PC-9 (cell line): Measurements from ENCODE around the gene MXRA8. TPM values are rescaled to one million over a fixed set of nuclear protein-coding genes. Genes with fewer than 3 reads are reported as not detected.

Experiments used
- BruUV-seq: library from RNA; stranded (reverse); fragments of 400-500 nt; replicated peaks from 2 replicates; lab custom pipeline; 2021; lab: Mats Ljungman, UMichigan
- CTCF ChIA-PET: fragments of 300-600 bp; sonication (Branson Sonifier 250); formaldehyde crosslinking; loops from one replicate; lab custom pipeline; 2022; ENCODE audit warnings: antibody characterized with exemption; lab: Charles Lee
- POLR2A ChIA-PET: fragments of 300-600 bp; sonication (Branson Sonifier 250); formaldehyde crosslinking; loops from one replicate; lab custom pipeline; 2022; ENCODE audit warnings: antibody characterized with exemption; ENCODE audit not compliant: unreplicated experiment; lab: Charles Lee
- DNase-seq, 2 experiments: peaks; one replicate each; pipeline versions ENCODE4 v3.0.0 to v3.0.0-alpha.2; 2015 to 2022; ENCODE audit warnings: mixed read lengths in 1 of 2
- H2AFZ ChIP-seq: fragments of 200-600 bp; sonication (generic); 2 replicates; pipeline ENCODE4 v1.8.1; 2017; ENCODE audit warnings: antibody characterized with exemption
- H3F3A ChIP-seq: fragments of 200-600 bp; sonication (generic); 2 replicates; pipeline ENCODE4 v1.8.1; 2017; ENCODE audit warnings: antibody characterized with exemption, mild to moderate bottlenecking, low read depth; ENCODE audit not compliant: insufficient read depth
- H3K27ac ChIP-seq: fragments of 200-600 bp; sonication (generic); 2 replicates; pipeline ENCODE4 v1.6.1; 2016; ENCODE audit warnings: mixed run types
- H3K27me3 ChIP-seq: fragments of 200-600 bp; sonication (generic); 2 replicates; pipeline ENCODE4 v1.6.1; 2016; ENCODE audit warnings: low read depth, mixed run types; ENCODE audit not compliant: insufficient read depth
- H3K36me3 ChIP-seq: fragments of 200-600 bp; sonication (generic); 2 replicates; pipeline ENCODE4 v1.6.1; 2016; ENCODE audit warnings: low read depth, mixed run types
- H3K4me1 ChIP-seq: fragments of 200-600 bp; sonication (generic); replicated peaks from 2 replicates; pipeline ENCODE4 v1.6.1; 2016; ENCODE audit warnings: mixed run types; ENCODE audit not compliant: insufficient read depth
- H3K4me2 ChIP-seq: fragments of 200-600 bp; sonication (generic); 2 replicates; pipeline ENCODE4 v1.6.1; 2017; ENCODE audit warnings: mixed run types
- H3K4me3 ChIP-seq: fragments of 200-600 bp; sonication (generic); 2 replicates; pipeline ENCODE4 v1.6.1; 2016; ENCODE audit warnings: mixed run types
- H3K79me2 ChIP-seq: fragments of 200-600 bp; sonication (generic); 2 replicates; pipeline ENCODE4 v1.6.1; 2017; ENCODE audit warnings: low read depth, mixed run types
- H3K9me2 ChIP-seq: fragments of 200-600 bp; sonication (generic); 2 replicates; pipeline ENCODE4 v1.8.1; 2017; ENCODE audit warnings: mild to moderate bottlenecking; ENCODE audit not compliant: insufficient read depth
- H3K9me3 ChIP-seq: fragments of 200-600 bp; sonication (generic); 2 replicates; pipeline ENCODE4 v1.8.1; 2016; ENCODE audit warnings: low read depth; ENCODE audit not compliant: insufficient read depth
- H4K20me1 ChIP-seq: fragments of 200-600 bp; sonication (generic); 2 replicates; pipeline ENCODE4 v1.8.1; 2017; ENCODE audit not compliant: insufficient read depth
- EZH2 ChIP-seq: fragments of 200-600 bp; sonication (generic); IDR thresholded peaks from 2 replicates; pipeline ENCODE4 v1.8.0; 2017; ENCODE audit warnings: antibody characterized with exemption, low read depth
- intact Hi-C: fragments of 100-400 bp; cut with micrococcal nuclease; formaldehyde crosslinking; loops from one replicate; pipeline ENCODE4 v1.10.0; 2022; ENCODE audit not compliant: unreplicated experiment
- total RNA-seq: library from RNA; stranded (reverse); gene quantifications from 2 replicates; pipeline ENCODE4 v1.2.3, GENCODE V29; 2021
- TF ChIP-seq, protein P1 (sequence below): fragments of 200-600 bp; sonication (generic); conservative IDR thresholded peaks from 2 replicates; pipeline ENCODE4 v1.6.1; 2017; ENCODE audit warnings: mixed run types, antibody characterized with exemption, mild to moderate bottlenecking, moderate library complexity

MXRA8 gene
- total RNA-seq, 1 experiment from 2014 or later: 0.55 TPM

DNA sequence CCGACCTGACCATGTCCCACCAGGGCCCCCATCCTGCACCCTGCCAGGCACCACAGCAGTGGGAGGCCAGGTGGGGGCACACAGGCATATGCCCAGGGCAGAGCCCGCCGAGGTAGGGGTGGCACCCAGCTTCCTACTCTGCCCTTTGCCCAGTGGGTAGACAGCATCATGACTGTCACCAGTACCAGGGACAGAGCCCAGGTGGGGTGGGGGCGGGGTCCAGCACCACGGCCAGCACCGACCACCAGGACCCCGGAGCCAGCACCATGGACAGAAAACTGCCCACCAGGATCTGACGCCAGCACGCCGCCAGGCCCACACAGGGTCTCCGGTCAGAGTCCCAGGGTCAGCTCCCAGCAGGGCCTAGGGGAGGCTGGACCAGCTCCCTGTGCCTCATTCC is 23.5 kb downstream of the MXRA8 start:
- Histone ChIP-seq H3K9me2 (no peaks in the 10 kb centered on the region), H4K20me1 (peaks cover 9% of the 10 kb centered on the region), H3K27me3 (no peaks in the 10 kb centered on the region), H2AFZ (no peak overlapping the region), H3K9me3 (no peaks in the 10 kb centered on the region), H3K36me3 (no peaks in the 10 kb centered on the region; the same call in 1 of the 2 replicates), H3K4me3 (no peak overlapping the region), H3K4me2 (no peak overlapping the region), H3K27ac (no peak overlapping the region), H3F3A (peaks cover 25% of the 10 kb centered on the region; the same call in 1 of the 2 replicates), H3K79me2 (no peaks in the 10 kb centered on the region), H3K4me1 (peaks cover 17% of the 10 kb centered on the region)
- BruUV-seq: no TSS peak
- ChIA-PET CTCF (no interaction called here), POLR2A (no interaction called here)
- TF ChIP-seq, protein P1, sequence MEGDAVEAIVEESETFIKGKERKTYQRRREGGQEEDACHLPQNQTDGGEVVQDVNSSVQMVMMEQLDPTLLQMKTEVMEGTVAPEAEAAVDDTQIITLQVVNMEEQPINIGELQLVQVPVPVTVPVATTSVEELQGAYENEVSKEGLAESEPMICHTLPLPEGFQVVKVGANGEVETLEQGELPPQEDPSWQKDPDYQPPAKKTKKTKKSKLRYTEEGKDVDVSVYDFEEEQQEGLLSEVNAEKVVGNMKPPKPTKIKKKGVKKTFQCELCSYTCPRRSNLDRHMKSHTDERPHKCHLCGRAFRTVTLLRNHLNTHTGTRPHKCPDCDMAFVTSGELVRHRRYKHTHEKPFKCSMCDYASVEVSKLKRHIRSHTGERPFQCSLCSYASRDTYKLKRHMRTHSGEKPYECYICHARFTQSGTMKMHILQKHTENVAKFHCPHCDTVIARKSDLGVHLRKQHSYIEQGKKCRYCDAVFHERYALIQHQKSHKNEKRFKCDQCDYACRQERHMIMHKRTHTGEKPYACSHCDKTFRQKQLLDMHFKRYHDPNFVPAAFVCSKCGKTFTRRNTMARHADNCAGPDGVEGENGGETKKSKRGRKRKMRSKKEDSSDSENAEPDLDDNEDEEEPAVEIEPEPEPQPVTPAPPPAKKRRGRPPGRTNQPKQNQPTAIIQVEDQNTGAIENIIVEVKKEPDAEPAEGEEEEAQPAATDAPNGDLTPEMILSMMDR: no peak
- no peak for TF ChIP-seq EZH2
- no peak for DNase-seq
- intact Hi-C loops: no loop called here

DNA sequence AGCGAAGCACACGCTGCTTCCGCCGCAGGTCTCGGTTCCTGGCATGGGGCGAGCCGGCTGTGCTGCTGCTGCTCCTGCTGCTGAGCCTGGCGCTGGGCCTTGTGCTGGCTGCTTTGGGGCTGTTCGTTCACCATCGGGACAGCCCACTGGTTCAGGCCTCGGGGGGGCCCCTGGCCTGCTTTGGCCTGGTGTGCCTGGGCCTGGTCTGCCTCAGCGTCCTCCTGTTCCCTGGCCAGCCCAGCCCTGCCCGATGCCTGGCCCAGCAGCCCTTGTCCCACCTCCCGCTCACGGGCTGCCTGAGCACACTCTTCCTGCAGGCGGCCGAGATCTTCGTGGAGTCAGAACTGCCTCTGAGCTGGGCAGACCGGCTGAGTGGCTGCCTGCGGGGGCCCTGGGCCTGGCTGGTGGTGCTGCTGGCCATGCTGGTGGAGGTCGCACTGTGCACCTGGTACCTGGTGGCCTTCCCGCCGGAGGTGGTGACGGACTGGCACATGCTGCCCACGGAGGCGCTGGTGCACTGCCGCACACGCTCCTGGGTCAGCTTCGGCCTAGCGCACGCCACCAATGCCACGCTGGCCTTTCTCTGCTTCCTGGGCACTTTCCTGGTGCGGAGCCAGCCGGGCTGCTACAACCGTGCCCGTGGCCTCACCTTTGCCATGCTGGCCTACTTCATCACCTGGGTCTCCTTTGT is 24.7 kb downstream of the MXRA8 start:
- intact Hi-C loops: no loop called here
- ChIA-PET CTCF (no interaction called here), POLR2A (no interaction called here)
- Histone ChIP-seq H4K20me1 (peaks cover 9% of the 10 kb centered on the region), H3K4me2 (no peak overlapping the region), H3K36me3 (no peaks in the 10 kb centered on the region; the same call in 1 of the 2 replicates), H3K4me3 (no peak overlapping the region), H2AFZ (no peak overlapping the region), H3K27me3 (no peaks in the 10 kb centered on the region), H3K9me2 (no peaks in the 10 kb centered on the region), H3F3A (peaks cover 34% of the 10 kb centered on the region; the same call in 1 of the 2 replicates), H3K27ac (no peak overlapping the region), H3K9me3 (no peaks in the 10 kb centered on the region), H3K79me2 (no peaks in the 10 kb centered on the region), H3K4me1 (peaks cover 17% of the 10 kb centered on the region)
- no peak for TF ChIP-seq EZH2
- TF ChIP-seq, protein P1: no peak
- DNase-seq: no peak
- BruUV-seq: no TSS peak

DNA sequence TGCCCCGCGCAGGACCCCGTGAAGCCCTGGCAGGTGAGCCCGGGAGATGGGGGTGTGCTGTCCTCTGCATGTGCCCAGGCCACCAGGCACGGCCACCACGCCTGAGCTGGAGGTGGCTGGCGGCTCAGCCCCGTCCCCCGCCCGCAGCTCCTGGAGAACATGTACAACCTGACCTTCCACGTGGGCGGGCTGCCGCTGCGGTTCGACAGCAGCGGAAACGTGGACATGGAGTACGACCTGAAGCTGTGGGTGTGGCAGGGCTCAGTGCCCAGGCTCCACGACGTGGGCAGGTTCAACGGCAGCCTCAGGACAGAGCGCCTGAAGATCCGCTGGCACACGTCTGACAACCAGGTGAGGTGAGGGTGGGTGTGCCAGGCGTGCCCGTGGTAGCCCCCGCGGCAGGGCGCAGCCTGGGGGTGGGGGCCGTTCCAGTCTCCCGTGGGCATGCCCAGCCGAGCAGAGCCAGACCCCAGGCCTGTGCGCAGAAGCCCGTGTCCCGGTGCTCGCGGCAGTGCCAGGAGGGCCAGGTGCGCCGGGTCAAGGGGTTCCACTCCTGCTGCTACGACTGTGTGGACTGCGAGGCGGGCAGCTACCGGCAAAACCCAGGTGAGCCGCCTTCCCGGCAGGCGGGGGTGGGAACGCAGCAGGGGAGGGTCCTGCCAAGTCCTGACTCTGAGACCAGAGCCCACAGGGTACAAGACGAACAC is 25.4 kb downstream of the MXRA8 start:
- POLR2A ChIA-PET: no interaction called here
- H3K4me2 ChIP-seq: no peak overlapping the region
- H3K27me3 ChIP-seq: no peaks in the 10 kb centered on the region
- no peaks in the 10 kb centered on the region for H3K36me3 ChIP-seq
- CTCF ChIA-PET: no interaction called here
- no peak for DNase-seq
- no TSS peak for BruUV-seq
- TF ChIP-seq, protein P1: no peak
- TF ChIP-seq EZH2: no peak
- peaks cover 17% of the 10 kb centered on the region for H3K4me1 ChIP-seq
- peaks cover 38% of the 10 kb centered on the region; the same call in 1 of the 2 replicates for H3F3A ChIP-seq
- no peaks in the 10 kb centered on the region for H3K79me2 ChIP-seq
- intact Hi-C loops: no loop called here
- no peaks in the 10 kb centered on the region for H3K9me3 ChIP-seq
- H3K4me3 ChIP-seq: no peak overlapping the region
- H2AFZ ChIP-seq: no peak overlapping the region
- H4K20me1 ChIP-seq: peaks cover 9% of the 10 kb centered on the region
- H3K27ac ChIP-seq: no peak overlapping the region
- H3K9me2 ChIP-seq: no peaks in the 10 kb centered on the region
